ENCODE results near the gene MAGI3.
"Not testable (repeated sequence)": the region's sequence is repeated elsewhere in the genome, so short reads cannot be mapped to it uniquely, and the experiment has no call there.

DNA sequence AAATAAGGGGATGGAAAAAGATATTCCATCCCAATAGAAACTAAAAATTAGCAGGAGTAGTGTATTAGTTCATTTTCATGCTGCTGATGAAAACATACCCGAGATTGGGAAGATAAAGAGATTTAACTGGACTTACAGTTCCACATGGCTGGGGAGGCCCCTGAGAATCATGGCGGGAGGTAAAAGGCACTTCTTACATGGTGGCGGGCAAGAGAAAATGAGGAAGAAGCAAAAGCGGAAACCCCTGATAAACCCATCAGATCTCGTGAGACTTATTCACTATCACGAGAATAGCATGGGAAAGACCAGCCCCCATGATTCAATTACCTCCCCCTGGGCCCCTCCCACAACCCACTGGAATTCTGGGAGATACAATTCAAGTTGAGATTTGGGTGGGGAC, 327.2 kb downstream of the MAGI3 start:
- TF ChIP-seq, protein P1, sequence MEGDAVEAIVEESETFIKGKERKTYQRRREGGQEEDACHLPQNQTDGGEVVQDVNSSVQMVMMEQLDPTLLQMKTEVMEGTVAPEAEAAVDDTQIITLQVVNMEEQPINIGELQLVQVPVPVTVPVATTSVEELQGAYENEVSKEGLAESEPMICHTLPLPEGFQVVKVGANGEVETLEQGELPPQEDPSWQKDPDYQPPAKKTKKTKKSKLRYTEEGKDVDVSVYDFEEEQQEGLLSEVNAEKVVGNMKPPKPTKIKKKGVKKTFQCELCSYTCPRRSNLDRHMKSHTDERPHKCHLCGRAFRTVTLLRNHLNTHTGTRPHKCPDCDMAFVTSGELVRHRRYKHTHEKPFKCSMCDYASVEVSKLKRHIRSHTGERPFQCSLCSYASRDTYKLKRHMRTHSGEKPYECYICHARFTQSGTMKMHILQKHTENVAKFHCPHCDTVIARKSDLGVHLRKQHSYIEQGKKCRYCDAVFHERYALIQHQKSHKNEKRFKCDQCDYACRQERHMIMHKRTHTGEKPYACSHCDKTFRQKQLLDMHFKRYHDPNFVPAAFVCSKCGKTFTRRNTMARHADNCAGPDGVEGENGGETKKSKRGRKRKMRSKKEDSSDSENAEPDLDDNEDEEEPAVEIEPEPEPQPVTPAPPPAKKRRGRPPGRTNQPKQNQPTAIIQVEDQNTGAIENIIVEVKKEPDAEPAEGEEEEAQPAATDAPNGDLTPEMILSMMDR (IDR thresholded peaks at IDR 0.05), result not testable (repeated sequence)
- TF ChIP-seq POLR2AphosphoS5 (IDR thresholded peaks at IDR 0.05), result not testable (repeated sequence)

Measured in stomach (tissue), 4 donors.